HG03060 (cell line): Measurements from ENCODE around the gene HCAR1.
"Not testable (repeated sequence)": the region's sequence is repeated elsewhere in the genome, so short reads cannot be mapped to it uniquely, and the experiment has no call there.

Experiments used
- ATAC-seq: cut with Tn5 transposase; IDR thresholded peaks from one replicate; pipeline ENCODE4 v1.9.1; 2021; ENCODE audit warnings: low read depth, moderate number of reproducible peaks; ENCODE audit not compliant: unreplicated experiment

Gene HCAR1

DNA sequence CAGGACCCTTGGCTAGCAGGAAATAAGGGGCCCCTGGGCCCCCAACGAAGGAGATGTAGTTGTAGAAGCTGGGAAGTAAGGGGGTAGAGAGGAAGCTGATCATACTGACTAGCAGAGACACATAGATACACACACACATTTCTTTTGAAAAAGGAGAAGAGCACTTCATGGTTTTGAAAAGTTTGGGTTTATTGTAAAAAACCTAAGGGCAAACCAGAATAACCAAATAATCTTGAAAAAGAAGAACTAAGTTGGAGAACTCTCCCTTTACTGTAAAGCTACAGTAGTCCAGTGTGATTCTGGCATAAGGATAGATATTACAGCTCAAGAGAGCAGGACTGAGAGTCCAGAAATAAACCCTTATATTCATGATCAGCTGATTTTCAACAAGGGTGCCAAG is 8.3 kb downstream of the HCAR1 start:
- no peak for ATAC-seq

GRCh38 chr12:122721057-122721545 is 9.5 kb downstream of the HCAR1 start:
- no peak for ATAC-seq

- not testable (repeated sequence) for ATAC-seq
These were observed 14.0 kb downstream of the HCAR1 start, which contains the start of gene HCAR3 for GRCh38 chr12:122716658-122717057. Gene HCAR3, minus strand, starts transcription at chr12:122716811. Its CDS starts 74 bp downstream, at chr12:122716737.

- ATAC-seq, result not testable (repeated sequence)
These were observed 15.4 kb downstream of the HCAR1 start for GRCh38 chr12:122715211-122715610.

GRCh38 chr12:122713491-122714188 is 17.0 kb downstream of the HCAR1 start:
- not testable (repeated sequence) for ATAC-seq

DNA sequence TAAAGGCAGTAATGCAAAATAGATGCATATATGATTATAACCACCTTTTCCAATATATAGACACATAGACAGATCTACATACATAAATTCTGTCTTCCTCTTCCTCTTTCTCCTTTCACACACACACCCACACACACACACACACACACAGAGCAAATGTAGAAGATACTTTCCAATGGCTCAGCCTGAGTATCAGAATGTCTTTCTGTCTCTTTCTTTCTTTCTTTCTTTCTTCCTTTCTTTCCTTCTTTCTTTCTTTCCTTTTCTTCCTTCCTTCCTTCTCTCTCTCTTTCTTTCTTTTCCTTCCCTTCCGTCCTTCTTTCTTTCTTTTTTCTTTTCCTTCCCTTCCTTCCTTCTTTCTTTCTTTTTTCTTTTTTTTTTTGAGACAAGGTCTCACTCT is 19.4 kb downstream of the HCAR1 start:
- ATAC-seq, result not testable (repeated sequence)

DNA sequence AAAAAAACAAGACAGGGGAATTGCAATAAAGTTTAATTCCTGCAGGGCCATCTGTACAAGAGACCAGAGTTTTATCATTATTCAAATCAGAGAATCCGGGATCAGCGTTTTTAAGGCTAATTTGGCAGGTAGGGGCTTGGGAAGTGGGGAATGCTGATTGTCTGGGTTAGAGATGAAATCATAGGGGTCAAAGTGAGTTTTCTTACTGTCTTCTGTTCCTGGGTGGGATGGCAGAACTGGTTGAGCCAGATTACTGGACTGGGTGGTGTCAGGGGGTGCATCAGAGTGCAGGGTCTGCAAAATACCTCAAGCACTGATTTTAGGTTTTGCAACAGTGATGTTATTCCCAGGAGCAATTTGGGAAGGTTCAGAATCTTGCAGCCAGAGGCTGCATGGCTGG is 20.3 kb downstream of the HCAR1 start:
- not testable (repeated sequence) for ATAC-seq

GRCh38 chr12:122709287-122709686 is 21.4 kb downstream of the HCAR1 start:
- ATAC-seq, result not testable (repeated sequence)

- not testable (repeated sequence) for ATAC-seq
These were observed 26.8 kb downstream of the HCAR1 start for GRCh38 chr12:122703841-122704240.

DNA sequence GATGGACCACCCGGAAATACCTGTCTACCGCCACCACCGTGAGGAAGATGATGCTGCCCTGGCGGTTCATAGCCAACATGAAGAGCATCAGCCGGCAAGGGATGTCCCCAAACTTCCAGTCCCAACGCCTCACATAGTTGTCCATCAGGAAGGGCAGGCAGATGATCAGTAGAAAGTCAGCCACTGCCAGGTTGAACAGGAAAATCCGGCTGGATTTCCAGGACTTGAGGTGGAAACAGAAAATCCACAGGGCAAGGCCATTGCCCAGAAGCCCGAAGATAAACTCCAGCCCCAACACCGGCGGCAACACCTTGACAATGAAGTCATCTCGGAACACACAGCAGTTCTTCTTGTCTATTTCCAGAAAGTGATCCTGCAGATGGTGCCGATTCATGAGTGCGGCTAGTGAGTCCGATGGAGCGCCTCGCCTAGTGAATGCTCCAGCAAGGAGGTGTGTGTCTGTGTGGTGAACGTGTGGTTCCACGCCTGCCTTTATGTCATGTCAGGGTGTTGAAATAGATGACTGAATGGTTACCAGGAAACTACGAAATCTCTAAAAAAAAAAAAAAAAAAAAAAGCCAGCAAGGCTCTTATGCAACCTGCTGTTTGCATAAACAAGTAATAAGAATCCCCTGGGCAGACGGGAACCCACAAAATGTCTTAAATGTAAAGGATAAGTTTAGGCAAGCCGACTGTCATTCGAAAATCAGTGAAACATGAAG is 27.6 kb downstream of the HCAR1 start, which contains the start of gene HCAR2:
Gene HCAR2 (minus strand): TSS at position 468 of the 722 bp plus-strand sequence. CDS start 74 bp downstream, at position 394.
- not testable (repeated sequence) for ATAC-seq

GRCh38 chr12:122701481-122701880 is 29.2 kb downstream of the HCAR1 start:
- ATAC-seq, result not testable (repeated sequence)

- not testable (repeated sequence) for ATAC-seq
These were observed 30.5 kb downstream of the HCAR1 start for GRCh38 chr12:122700038-122700710.

DNA sequence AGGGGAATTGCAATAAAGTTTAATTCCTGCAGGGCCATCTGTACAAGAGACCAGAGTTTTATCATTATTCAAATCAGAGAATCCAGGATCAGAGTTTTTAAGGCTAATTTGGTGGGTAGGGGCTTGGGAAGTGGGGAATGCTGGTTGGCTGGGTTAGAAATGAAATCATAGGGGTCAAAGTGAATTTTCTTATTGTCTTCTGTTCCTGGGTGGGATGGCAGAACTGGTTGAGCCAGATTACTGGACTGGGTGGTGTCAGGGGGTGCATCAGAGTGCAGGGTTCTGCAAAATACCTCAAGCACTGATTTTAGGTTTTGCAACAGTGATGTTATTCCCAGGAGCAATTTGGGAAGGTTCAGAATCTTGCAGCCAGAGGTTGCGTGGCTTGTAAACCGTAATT is 33.7 kb downstream of the HCAR1 start:
- not testable (repeated sequence) for ATAC-seq

DNA sequence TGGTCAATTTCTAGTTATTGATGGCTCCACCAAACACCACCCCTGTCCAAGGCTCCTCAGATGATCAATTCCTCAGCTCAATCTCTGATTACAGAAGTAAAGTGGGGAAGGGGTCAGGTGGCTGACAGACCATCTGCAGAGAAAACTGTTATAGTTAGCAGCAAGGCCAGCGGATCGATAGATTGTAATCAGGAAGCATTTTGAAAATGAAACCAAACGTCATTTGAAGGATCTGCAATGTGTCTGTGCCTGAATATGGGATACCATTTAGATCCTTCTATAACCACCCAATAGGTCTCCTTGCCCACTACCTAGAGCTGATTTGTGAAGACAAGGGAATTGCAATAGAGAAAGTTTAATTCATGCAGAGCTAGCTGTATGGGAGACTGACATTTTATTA is 39.1 kb downstream of the HCAR1 start:
- ATAC-seq, result no peak

DNA sequence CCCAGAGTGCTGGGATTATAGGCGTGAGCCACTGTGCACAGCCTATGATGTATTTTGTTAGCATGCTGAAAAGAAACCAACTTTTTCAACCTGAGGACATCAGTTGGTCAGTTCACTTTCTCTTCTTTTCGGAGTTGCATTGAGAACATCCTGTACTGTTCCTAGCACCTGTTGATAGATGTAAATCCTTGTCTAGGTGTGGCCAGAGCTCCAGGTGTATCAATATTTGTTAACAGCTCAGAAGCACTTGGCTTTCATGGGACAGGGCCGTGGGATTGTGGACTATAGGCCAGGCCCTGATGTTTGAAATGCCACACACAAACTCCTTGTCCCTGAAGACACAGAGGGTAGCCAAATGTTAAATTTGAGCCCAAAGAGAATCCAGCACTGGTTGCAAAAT is 42.4 kb downstream of the HCAR1 start:
- no peak for ATAC-seq

GRCh38 chr12:122687086-122687485 is 43.6 kb downstream of the HCAR1 start:
- ATAC-seq, result no peak

DNA sequence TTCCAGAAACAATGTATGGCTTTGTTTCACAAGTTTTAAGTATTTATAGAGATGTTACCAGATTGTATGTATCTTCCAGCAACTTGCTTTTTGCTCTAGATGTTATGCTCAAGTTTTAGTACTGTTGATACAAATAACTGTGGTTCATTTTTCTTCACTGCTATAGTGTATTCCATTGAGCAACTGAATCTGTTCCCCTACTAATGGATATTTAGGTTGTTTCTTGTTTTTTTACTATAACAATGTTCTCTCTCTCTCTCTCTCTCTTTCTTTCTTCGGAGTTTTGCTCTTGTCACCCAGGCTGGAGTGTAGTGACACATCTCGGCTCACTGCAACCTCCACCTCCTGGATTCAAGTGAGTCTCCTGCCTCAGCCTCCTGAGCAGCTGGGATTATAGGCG is 44.1 kb downstream of the HCAR1 start:
- ATAC-seq, result no peak

- no peak for ATAC-seq
These were observed 46.3 kb downstream of the HCAR1 start for GRCh38 chr12:122684297-122684813.

- no peak for ATAC-seq
These were observed 48.8 kb downstream of the HCAR1 start for GRCh38 chr12:122681814-122682213.

DNA sequence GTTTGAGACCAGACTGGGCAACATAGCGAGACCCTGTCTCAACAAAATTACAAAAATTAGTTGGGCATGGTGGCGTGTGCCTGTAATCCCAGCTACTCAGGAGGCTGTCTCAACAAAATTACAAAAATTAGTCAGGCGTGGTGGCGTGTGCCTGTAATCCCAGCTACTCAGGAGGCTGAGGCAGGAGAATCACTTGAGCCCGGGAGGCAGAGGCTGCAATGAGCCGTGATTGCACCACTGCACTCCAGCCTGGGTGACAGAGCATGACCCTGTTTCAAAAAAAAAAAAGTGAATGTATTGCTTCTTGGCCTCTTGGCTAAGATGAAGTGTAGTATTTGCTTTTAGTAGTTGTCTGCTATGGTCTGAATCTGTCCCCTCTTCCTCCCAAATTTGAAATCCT is 49.7 kb downstream of the HCAR1 start:
- not testable (repeated sequence) for ATAC-seq

DNA sequence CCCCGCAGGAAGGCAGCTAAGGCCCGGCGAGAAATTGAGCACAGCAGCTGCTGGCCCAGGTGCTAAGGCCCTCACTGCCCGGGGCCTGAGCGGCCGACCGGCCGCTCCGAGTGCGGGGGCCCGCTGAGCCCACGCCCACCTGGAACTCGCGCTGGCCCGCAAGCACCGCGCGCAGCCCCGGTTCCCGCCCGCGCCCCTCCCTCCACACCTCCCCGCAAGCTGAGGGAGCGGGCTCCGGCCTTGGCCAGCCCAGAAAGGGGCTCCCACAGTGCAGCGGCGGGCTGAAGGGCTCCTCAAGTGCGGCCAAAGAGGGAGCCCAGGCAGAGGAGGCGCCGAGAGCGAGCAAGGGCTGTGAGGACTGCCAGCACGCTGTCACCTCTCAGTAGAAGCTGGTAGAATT is 53.9 kb downstream of the HCAR1 start:
- not testable (repeated sequence) for ATAC-seq
